ENCODE measurements around the gene TMEM203.
A peak's percentile ranks its signal among the peaks of the same experiment; 100 is the strongest.

Gene TMEM203

DNA sequence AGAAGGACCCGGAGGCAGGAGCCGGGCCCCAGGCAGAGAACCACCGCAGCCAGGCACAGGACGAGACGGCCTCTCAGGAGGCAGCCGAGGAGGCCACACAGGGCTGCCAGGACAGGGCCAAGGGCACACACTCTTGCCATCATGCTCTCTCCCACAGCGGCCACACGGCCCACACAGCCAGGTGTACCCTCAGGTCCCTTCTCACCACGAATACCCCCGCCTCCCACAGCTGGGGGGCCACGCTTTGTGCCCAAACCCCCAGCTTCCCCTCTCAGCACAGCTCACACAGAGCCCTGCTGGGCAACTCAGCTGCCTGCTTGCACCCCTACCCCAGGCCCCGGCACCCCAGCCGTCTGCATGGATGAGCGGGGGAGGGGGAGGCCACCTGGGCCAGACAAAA lies 11.7 kb downstream of the TMEM203 start:
- DNase-seq, result no peak

- DNase-seq, result no peak
These were observed 12.6 kb downstream of the TMEM203 start for GRCh38 chr9:137192859-137193258.

GRCh38 chr9:137192448-137192780 lies 13.0 kb downstream of the TMEM203 start:
- no peak for DNase-seq

GRCh38 chr9:137191691-137192447 lies 13.6 kb downstream of the TMEM203 start:
- DNase-seq, result no peak

- no peak for DNase-seq
These were observed 14.2 kb downstream of the TMEM203 start for GRCh38 chr9:137191245-137191644.

DNA sequence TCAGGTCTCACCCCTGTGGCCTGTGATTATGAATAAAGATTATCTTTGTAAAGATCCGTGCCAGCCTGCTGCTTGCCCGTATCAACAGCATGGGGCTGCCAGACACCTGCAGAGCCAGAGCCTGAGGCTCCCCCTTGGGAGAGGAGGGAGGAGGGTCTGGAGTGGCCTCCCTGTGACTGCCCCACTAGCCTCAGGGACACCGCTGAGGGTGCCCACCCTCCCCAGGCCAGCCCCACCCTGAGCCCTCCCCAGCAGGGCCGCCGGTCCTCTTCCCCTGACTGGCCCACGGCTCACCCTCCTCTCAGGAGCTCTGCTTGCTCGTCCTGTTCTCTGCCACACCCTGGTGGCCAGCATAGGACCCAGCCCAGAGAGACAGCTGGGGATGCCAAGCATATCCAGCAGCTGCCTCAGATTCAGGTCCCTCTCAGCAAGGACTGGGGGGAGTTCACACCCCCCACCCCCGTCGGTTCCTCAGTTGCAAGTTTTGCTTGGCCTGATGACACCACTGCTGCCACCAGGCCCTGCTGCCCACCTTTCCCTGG lies 15.1 kb downstream of the TMEM203 start:
- no peak for DNase-seq

- DNase-seq, result no peak
These were observed 15.9 kb downstream of the TMEM203 start for GRCh38 chr9:137189297-137190295.

- DNase-seq, result peak; percentile 95
These were observed 16.8 kb downstream of the TMEM203 start, which contains the start of the genes ANAPC2 and SSNA1 for GRCh38 chr9:137188490-137189296. Gene ANAPC2, minus strand, starts transcription at chr9:137188560. Its CDS starts 28 bp downstream, at chr9:137188532. Gene SSNA1, plus strand, starts transcription at chr9:137188676. Its CDS starts 51 bp downstream, at chr9:137188727.

DNA sequence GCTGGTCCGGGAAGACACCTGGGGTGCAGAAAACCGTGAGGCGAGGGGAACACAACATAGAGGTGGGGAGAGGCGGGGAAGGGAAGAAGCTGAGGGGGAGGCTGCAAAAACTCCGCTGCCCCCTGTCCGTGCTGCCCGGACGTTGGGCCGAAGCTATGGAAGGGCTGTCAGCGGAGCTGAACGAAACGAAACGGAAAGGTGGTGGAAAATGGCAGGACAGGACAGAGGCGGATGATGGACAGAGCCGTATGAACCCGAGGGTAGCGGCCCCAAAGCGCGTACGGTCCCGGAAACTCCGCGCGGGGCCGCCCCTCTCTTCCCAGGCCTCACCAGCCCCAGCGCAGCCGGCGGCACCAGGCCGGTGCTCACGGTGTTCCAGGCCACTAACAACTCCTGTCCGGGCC lies 17.4 kb downstream of the TMEM203 start:
- DNase-seq, result no peak

- no peak for DNase-seq
These were observed 18.1 kb downstream of the TMEM203 start for GRCh38 chr9:137187386-137187785.

GRCh38 chr9:137186385-137186784 lies 19.1 kb downstream of the TMEM203 start:
- DNase-seq, result peak; percentile 42

- no peak for DNase-seq
These were observed 19.5 kb downstream of the TMEM203 start for GRCh38 chr9:137185921-137186320.

GRCh38 chr9:137184881-137185660 lies 20.4 kb downstream of the TMEM203 start:
- no peak for DNase-seq

DNA sequence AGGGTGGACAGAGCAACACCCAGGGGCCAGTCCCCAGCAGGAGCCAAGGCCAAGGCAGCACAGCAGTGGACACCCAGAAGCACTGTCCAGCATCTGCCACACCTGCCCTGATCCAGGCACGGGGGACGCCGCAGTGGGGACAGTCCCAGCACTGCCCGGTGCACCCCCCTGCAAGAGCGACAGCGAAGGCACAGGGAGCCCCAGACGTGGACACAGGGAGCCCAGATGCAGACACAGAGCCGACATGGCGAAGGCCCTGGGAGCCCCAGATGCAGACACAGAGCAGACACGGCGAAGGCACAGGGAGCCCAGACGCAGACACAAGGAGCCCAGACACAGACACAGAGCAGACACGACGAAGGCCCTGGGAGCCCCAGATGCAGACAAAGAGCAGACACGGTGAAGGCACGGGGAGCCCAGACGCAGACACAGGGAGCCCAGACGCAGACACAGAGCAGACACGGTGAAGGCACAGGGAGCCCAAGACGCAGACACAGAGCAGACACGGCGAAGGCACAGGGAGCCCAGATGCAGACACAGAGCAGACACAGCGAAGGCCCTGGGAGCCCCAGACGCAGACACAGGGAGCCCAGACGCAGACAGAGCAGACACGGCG lies 21.4 kb downstream of the TMEM203 start:
- no peak for DNase-seq

DNA sequence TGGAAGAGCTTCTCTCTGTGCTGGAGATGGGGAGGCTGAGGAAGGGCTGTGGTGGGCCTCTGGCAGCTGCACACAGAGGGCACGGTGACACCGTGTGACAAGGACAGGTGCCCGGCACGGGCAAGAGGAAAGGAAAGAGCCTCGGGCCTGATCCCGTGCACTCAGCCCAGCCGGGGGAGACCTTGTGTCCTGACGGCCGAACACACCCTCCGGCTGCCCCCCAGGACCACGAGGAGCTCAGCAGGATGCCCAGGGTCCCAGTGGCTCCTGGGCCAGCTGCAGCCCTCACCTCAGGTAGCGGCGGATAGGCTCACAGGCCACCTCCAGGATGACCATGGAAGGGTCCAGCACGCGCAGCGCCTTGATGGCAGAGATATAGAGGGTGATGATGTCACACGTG lies 22.6 kb downstream of the TMEM203 start:
- DNase-seq, result no peak

DNA sequence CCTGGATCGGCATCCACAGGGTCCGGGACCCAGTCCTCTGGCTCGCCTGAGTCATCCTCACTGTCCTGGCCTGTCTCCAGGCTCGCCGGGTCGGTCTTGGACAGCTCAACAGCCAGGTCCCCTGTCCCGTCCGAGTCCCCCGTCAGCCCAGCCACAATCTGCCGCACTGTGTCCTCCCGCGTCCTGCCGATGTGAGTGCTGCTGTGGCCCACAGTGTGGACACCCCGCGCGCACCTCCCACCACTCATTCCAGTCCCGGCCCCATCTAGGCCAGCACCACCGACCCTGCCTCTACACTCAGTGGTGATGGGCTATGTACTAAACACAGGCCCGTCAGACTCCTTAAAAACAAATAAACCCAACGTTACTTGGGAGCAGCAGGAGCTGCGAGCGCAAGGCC lies 23.8 kb downstream of the TMEM203 start:
- no peak for DNase-seq

GRCh38 chr9:137180491-137180890 lies 25.0 kb downstream of the TMEM203 start:
- DNase-seq, result no peak

- DNase-seq, result no peak
These were observed 25.7 kb downstream of the TMEM203 start for GRCh38 chr9:137179761-137180160.

- no peak for DNase-seq
These were observed 26.4 kb downstream of the TMEM203 start for GRCh38 chr9:137178939-137179630.

- no peak for DNase-seq
These were observed 27.1 kb downstream of the TMEM203 start for GRCh38 chr9:137178201-137178938.

Data from hematopoietic multipotent progenitor cell treated with erythropoietin and hydrocortisone succinate and interleukin-3 and kit ligand, for 6 days (in vitro differentiated cells).